Chondrocyte (in vitro differentiated cells): Measurements from ENCODE around the gene TCF7L2. TPM values are rescaled to one million over a fixed set of nuclear protein-coding genes. Genes with fewer than 3 reads are reported as not detected.

Source experiments
- DNase-seq: peaks from one replicate; pipeline ENCODE4 v3.0.0; 2021; ENCODE audit warnings: mixed read lengths, low spot score
- H3K27ac Mint-ChIP-seq: one replicate; pipeline ENCODE4 v1.8.0; 2021; ENCODE audit warnings: mild to moderate bottlenecking, moderate library complexity, mixed read lengths; ENCODE audit not compliant: unreplicated experiment
- H3K27me3 Mint-ChIP-seq: 2 replicates; pipeline ENCODE4 v1.8.0; 2021; ENCODE audit warnings: low read depth, mixed read lengths
- H3K36me3 Mint-ChIP-seq: 2 replicates; pipeline ENCODE4 v1.8.0; 2021; ENCODE audit warnings: low read depth, mixed read lengths
- H3K4me1 Mint-ChIP-seq: 2 replicates; pipeline ENCODE4 v1.8.0; 2021; ENCODE audit warnings: low read depth, mild to moderate bottlenecking, mixed read lengths
- H3K4me3 Mint-ChIP-seq: one replicate; pipeline ENCODE4 v1.8.0; 2021; ENCODE audit warnings: mild to moderate bottlenecking, moderate library complexity, mixed read lengths; ENCODE audit not compliant: unreplicated experiment
- H3K9me3 Mint-ChIP-seq: 2 replicates; pipeline ENCODE4 v1.8.0; 2021; ENCODE audit warnings: low read depth, mixed read lengths
- total RNA-seq: library from RNA; stranded (reverse); gene quantifications from 3 replicates; pipeline ENCODE4 v1.2.1, GENCODE V29; 2021
- TF ChIP-seq, protein P1 (sequence below): fragments of 200-600 bp; sonication (generic); IDR thresholded peaks from 2 replicates; pipeline ENCODE4 v1.5.0; 2021; ENCODE audit warnings: antibody characterized with exemption, mild to moderate bottlenecking, moderate library complexity

Gene TCF7L2
- total RNA-seq, 1 donor from 2014 or later, result 30.9 TPM

DNA sequence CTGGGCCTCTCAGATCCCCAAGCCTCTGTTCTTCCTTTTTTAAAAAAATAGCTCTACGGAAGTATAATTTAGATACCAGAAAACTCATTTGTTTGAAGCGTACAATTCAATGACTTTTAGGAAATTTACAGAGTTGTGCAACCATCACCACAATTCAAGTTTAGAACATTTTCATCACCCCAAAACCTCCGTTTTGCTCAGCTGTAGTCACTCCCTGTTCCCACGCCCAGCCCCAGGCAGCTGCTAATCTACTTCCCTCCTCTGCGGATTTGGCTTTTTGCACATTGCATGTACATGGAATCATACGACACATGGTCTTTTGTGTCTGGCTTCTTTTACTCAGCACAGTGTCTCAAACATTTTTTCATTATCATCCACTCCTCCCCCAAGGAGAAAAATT is 229.2 kb downstream of the TCF7L2 start:
- DNase-seq, result no peak
- no peaks in the 10 kb centered on the region for H3K27me3 Mint-ChIP-seq
- no peaks in the 10 kb centered on the region for H3K36me3 Mint-ChIP-seq
- H3K4me3 Mint-ChIP-seq, result no peak overlapping the region
- no peak overlapping the region for H3K27ac Mint-ChIP-seq
- no peaks in the 10 kb centered on the region for H3K9me3 Mint-ChIP-seq
- TF ChIP-seq, protein P1, sequence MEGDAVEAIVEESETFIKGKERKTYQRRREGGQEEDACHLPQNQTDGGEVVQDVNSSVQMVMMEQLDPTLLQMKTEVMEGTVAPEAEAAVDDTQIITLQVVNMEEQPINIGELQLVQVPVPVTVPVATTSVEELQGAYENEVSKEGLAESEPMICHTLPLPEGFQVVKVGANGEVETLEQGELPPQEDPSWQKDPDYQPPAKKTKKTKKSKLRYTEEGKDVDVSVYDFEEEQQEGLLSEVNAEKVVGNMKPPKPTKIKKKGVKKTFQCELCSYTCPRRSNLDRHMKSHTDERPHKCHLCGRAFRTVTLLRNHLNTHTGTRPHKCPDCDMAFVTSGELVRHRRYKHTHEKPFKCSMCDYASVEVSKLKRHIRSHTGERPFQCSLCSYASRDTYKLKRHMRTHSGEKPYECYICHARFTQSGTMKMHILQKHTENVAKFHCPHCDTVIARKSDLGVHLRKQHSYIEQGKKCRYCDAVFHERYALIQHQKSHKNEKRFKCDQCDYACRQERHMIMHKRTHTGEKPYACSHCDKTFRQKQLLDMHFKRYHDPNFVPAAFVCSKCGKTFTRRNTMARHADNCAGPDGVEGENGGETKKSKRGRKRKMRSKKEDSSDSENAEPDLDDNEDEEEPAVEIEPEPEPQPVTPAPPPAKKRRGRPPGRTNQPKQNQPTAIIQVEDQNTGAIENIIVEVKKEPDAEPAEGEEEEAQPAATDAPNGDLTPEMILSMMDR, result no peak
- H3K4me1 Mint-ChIP-seq, result peaks cover 7% of the 10 kb centered on the region

DNA sequence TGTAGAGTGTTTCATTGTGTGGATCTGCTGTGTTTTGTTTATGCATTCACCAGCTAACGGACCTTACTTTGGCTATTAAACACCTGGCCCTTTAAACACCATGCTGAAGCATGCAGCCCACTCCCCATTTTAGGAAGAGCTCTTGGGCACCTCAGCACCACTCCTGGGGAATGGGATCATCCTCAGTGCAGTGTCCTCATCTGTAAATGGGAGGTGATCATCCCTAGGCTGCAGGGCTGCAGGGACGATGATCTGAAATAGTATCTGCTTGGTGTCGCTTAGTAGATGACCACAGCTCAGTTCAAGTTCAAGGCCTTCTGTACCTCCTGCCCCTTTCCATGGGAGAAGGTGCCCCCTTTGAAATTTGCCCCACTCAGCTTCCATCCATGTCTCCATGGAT is 229.9 kb downstream of the TCF7L2 start:
- Mint-ChIP-seq H3K4me3 (no peak overlapping the region), H3K4me1 (peaks cover 7% of the 10 kb centered on the region), H3K36me3 (no peaks in the 10 kb centered on the region), H3K9me3 (no peaks in the 10 kb centered on the region), H3K27ac (no peak overlapping the region), H3K27me3 (no peaks in the 10 kb centered on the region)
- DNase-seq, result no peak
- TF ChIP-seq, protein P1, result no peak

DNA sequence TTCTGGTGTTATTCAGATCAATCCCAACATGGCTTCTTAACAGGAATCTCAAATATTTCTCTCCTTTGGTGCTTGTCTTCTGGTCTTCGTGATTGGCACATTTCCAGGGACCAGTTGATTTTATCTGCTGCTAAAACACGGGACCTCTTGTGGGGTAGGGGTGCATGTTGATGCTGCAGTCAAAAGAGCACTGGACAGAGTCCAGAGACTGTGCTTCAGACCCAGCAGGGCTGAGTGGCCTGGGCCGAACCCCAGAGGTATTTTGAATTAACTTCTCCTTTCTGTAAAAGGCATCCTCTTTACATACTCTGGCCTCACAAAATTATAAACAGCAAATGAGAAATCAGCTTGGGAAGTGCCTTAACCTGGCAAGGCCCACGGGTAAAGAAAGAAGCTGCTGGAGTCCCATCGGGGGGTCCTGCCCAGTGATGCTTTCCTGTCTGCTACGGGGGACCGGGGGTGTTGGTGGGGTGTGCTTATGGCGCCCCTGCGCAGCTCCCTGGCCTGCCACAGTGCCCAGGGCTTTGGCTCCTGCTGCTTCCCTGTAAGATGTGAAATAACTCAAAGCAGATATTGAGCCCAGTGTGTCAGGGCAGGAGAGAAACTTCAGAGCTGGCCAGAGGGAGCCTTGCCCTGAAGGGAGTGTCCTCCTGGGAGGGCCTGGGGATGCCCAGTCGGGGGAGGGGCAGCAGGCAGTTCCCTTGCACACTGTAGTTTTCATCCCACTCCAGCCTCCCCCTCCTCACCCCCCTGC is 230.5 kb downstream of the TCF7L2 start:
- Mint-ChIP-seq H3K4me3 (no peak overlapping the region), H3K9me3 (no peaks in the 10 kb centered on the region), H3K36me3 (no peaks in the 10 kb centered on the region), H3K4me1 (peaks cover 7% of the 10 kb centered on the region), H3K27me3 (no peaks in the 10 kb centered on the region), H3K27ac (no peak overlapping the region)
- no peak for DNase-seq
- TF ChIP-seq, protein P1, result no peak

DNA sequence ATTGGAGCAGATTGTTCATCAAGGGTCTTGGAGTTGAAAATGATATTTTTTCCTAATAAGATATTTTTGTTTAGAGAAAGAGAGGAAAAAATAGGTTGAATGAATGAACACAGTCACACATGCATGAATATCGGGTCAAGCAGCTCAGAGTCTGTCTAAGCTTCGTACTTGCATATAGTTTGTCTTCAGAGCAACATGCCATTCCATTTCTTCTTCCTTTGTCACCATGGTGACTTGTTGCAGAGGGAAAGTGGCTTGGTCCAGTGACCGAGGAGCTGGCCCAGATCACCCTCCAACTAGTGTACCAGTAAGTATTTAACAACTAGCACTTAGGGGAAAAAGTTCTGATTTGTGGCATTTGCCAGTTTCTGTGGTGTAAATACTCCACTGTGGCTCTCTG is 232.1 kb downstream of the TCF7L2 start:
- H3K9me3 Mint-ChIP-seq, result no peaks in the 10 kb centered on the region
- H3K4me3 Mint-ChIP-seq, result no peak overlapping the region
- H3K27ac Mint-ChIP-seq, result no peak overlapping the region
- TF ChIP-seq, protein P1, result no peak
- no peaks in the 10 kb centered on the region for H3K27me3 Mint-ChIP-seq
- no peaks in the 10 kb centered on the region for H3K36me3 Mint-ChIP-seq
- no peak for DNase-seq
- peaks cover 13% of the 10 kb centered on the region for H3K4me1 Mint-ChIP-seq

DNA sequence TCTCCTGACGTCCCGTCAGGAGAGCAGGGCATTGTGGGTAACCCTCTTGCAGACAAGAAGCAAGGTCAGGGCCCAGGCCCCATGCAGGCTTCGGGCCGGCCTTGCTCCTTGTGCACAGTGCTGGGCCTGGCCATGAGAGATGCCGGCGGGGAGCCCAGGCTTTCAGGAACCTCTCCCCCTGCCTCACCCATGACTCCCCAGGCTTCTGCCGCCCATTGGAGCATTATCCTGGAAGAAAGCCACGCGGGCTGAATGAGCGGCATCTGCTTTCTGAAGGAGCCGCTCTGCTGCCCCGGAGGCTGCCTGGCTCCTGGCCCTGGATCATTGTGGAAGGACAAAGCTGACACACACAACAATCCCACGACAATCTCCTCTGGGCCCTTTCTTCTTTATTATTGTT is 233.5 kb downstream of the TCF7L2 start:
- peaks cover 17% of the 10 kb centered on the region for H3K4me1 Mint-ChIP-seq
- no peaks in the 10 kb centered on the region for H3K27me3 Mint-ChIP-seq
- no peak overlapping the region for H3K4me3 Mint-ChIP-seq
- no peaks in the 10 kb centered on the region for H3K36me3 Mint-ChIP-seq
- H3K27ac Mint-ChIP-seq, result no peak overlapping the region
- no peak for DNase-seq
- TF ChIP-seq, protein P1, result no peak
- no peaks in the 10 kb centered on the region for H3K9me3 Mint-ChIP-seq
